ENCODE measurements around the gene KCNIP1.

- TF ChIP-seq CTCF (IDR thresholded peaks at IDR 0.05): no peak
- TF ChIP-seq POLR2A (IDR thresholded peaks at IDR 0.05): no peak
Observed at GRCh38 chr5:170551622-170552021, 47.8 kb downstream of the KCNIP1 start.
